Liver (tissue), 9 donors: ENCODE measurements around the gene HEPACAM. TPM values are rescaled to one million over a fixed set of nuclear protein-coding genes. Genes with fewer than 3 reads are reported as not detected.

Source experiments
- DNase-seq: peaks from one replicate; pipeline ENCODE4 v3.0.0-alpha.2; 2017; ENCODE audit warnings: low spot score
- H3K27ac ChIP-seq, 2 donors: one replicate each; pipeline ENCODE4 v1.7.0; 2013; ENCODE audit warnings: inconsistent platforms in 2 of 2, low read length in 2 of 2, control low read depth in 1 of 2, low read depth in 1 of 2, mild to moderate bottlenecking in 1 of 2
- H3K27me3 ChIP-seq, 4 donors: one replicate each; pipeline versions ENCODE4 v1.6.1 to v1.7.0; 2013; ENCODE audit warnings: low read length in 3 of 4, inconsistent platforms in 1 of 4, mild to moderate bottlenecking in 1 of 4, moderate library complexity in 1 of 4; ENCODE audit not compliant: control insufficient read depth in 4 of 4, insufficient read depth in 4 of 4
- H3K36me3 ChIP-seq, 4 donors: one replicate each; pipeline versions ENCODE4 v1.6.1 to v1.7.0; 2013; ENCODE audit warnings: low read length in 3 of 4, mild to moderate bottlenecking in 3 of 4, low read depth in 1 of 4, moderate library complexity in 1 of 4; ENCODE audit not compliant: control insufficient read depth in 4 of 4, insufficient read depth in 3 of 4
- H3K4me1 ChIP-seq, 4 donors: one replicate each; pipeline versions ENCODE4 v1.6.1 to v1.7.0; 2013; ENCODE audit warnings: low read length in 3 of 4, mild to moderate bottlenecking in 3 of 4, moderate library complexity in 1 of 4; ENCODE audit not compliant: control insufficient read depth in 4 of 4, insufficient read depth in 4 of 4
- H3K4me3 ChIP-seq, 3 donors: one replicate each; pipeline versions ENCODE4 v1.6.1 to v1.7.0; 2013; ENCODE audit warnings: low read length in 3 of 3, control low read depth in 1 of 3, low read depth in 1 of 3, mild to moderate bottlenecking in 1 of 3
- H3K9ac ChIP-seq, 2 donors: one replicate each; pipeline ENCODE4 v1.7.0; 2013; ENCODE audit warnings: low read length in 2 of 2, mild to moderate bottlenecking in 2 of 2, moderate library complexity in 2 of 2, control low read depth in 1 of 2, low read depth in 1 of 2
- H3K9me3 ChIP-seq, 4 donors: one replicate each; pipeline versions ENCODE4 v1.6.1 to v1.7.0; 2013; ENCODE audit warnings: low read length in 3 of 4; ENCODE audit not compliant: control insufficient read depth in 4 of 4
- EGR1 ChIP-seq, 2 donors: IDR thresholded peaks; 2 replicates each; pipeline ENCODE4 v1.6.1; 2016 to 2018; ENCODE audit warnings: antibody characterized with exemption in 2 of 2, low read depth in 2 of 2
- FOXA1 ChIP-seq: IDR thresholded peaks from 2 replicates; pipeline ENCODE4 v1.6.1; 2016; ENCODE audit warnings: antibody characterized with exemption
- FOXA2 ChIP-seq: IDR thresholded peaks from 2 replicates; pipeline ENCODE4 v1.6.1; 2016; ENCODE audit warnings: antibody characterized with exemption
- GABPA ChIP-seq, 2 donors: IDR thresholded peaks in 1 of 2; conservative IDR thresholded peaks in 1 of 2; 2 replicates each; pipeline ENCODE4 v1.6.1; 2016; ENCODE audit warnings: antibody characterized with exemption in 2 of 2, mild to moderate bottlenecking in 1 of 2, moderate library complexity in 1 of 2
- HNF4G ChIP-seq: IDR thresholded peaks from 2 replicates; pipeline ENCODE4 v1.6.1; 2016; ENCODE audit warnings: antibody characterized with exemption
- JUND ChIP-seq, 2 donors: IDR thresholded peaks; 2 replicates each; pipeline ENCODE4 v1.6.1; 2016; ENCODE audit warnings: antibody characterized with exemption in 2 of 2
- NR2F2 ChIP-seq: IDR thresholded peaks from 2 replicates; pipeline ENCODE4 v1.6.1; 2016; ENCODE audit warnings: antibody characterized with exemption
- RAD21 ChIP-seq, 2 donors: IDR thresholded peaks; 2 replicates each; pipeline ENCODE4 v1.6.1; 2016; ENCODE audit warnings: antibody characterized with exemption in 2 of 2, mild to moderate bottlenecking in 2 of 2
- RXRA ChIP-seq, 2 donors: IDR thresholded peaks; 2 replicates each; pipeline ENCODE4 v1.6.1; 2017 to 2018; ENCODE audit warnings: antibody characterized with exemption in 2 of 2, mild to moderate bottlenecking in 1 of 2
- SP1 ChIP-seq: IDR thresholded peaks from 2 replicates; pipeline ENCODE4 v1.6.1; 2018; ENCODE audit warnings: antibody characterized with exemption, mild to moderate bottlenecking
- TAF1 ChIP-seq: conservative IDR thresholded peaks from 2 replicates; pipeline ENCODE4 v1.6.1; 2016; ENCODE audit warnings: antibody characterized with exemption, mild to moderate bottlenecking
- YY1 ChIP-seq: IDR thresholded peaks from 2 replicates; pipeline ENCODE4 v1.6.1; 2016; ENCODE audit warnings: antibody characterized with exemption, mild to moderate bottlenecking
- WGBS: extraction: QIAGEN DNeasy Blood & Tissue Kit; methylation state at CpG from one replicate; pipeline ENCODE4 v1.1.7; 2013; 5-methylcytosine and 5-hydroxymethylcytosine counted together
- polyA plus RNA-seq, 2 donors: library from polyadenylated mRNA; stranded (reverse) in 1 of 2; unstranded in 1 of 2; fragments of 200-250 nt in 1 of 2; fragments of >200 nt in 1 of 2; fragmentation: Nextera tagmentation in 1 of 2; extraction: Ambion mirVana in 1 of 2; gene quantifications; one replicate each; pipeline versions ENCODE4 v1.2.1 to v1.2.3, GENCODE V29; 2013 to 2015
- total RNA-seq, 2 donors: library from RNA; depleted of rRNA; stranded (reverse); fragments of >200 nt; gene quantifications; one replicate each; pipeline ENCODE4 v1.2.3, GENCODE V29; 2014
- TF ChIP-seq, protein P1 (sequence below): IDR thresholded peaks from 2 replicates; pipeline ENCODE4 v1.6.1; 2016; ENCODE audit warnings: antibody characterized with exemption
- TF ChIP-seq, protein P2 (sequence below): fragments of 150-350 bp; IDR thresholded peaks from 2 replicates; pipeline ENCODE4 v1.5.1; 2017; ENCODE audit warnings: improper control_type of control experiment, low read depth, low read length; ENCODE audit not compliant: missing input control
- TF ChIP-seq, protein P3 (sequence below): IDR thresholded peaks from 2 replicates; pipeline ENCODE4 v1.6.1; 2016; ENCODE audit warnings: antibody characterized with exemption, mild to moderate bottlenecking
- donor health status: healthy.
- donor health status: healthy.
- donor health status: healthy.
- donor health status: healthy.
- donor health status: healthy.

HEPACAM gene
- total and polyA plus RNA-seq, 4 donors = 0.79 to 7.1 (median 3.3) TPM; not detected in 1

DNA sequence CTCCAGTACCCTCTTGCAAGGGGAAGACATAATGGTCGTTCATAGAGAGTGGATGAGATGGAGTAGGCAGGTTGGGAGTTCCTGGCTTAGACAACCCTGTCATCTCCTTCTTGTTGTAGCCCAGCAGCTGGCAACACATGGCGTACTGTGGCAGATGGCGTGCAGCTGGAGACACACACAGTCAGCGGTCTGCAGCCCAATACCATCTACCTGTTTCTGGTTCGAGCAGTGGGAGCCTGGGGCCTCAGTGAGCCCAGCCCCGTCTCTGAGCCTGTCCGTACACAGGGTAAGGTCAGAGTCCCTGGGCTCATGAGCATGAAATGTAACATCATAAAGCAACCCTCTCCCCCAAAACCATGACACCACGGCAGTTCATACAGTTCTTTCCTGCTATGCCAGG lies 61.9 kb downstream of the HEPACAM start:
- no peaks in the 10 kb centered on the region for H3K36me3 ChIP-seq
- WGBS = 91% methylated on average over 8 of the region's 8 CpGs
- TF ChIP-seq TAF1 = no peak
- no peak for TF ChIP-seq FOXA2
- TF ChIP-seq GABPA (IDR thresholded peaks at IDR 0.05 in 1 of 2, conservative IDR thresholded peaks at IDR 0.05 in 1 of 2) = no peak
- peaks cover 0 to 2% (median 0%) of the 10 kb centered on the region in 4 donors for H3K9me3 ChIP-seq
- H3K27me3 ChIP-seq = peaks cover 0 to 13% (median 5%) of the 10 kb centered on the region in 4 donors
- no peak overlapping the region for H3K27ac ChIP-seq
- no peak overlapping the region for H3K9ac ChIP-seq
- no peak for DNase-seq
- no peak overlapping the region for H3K4me3 ChIP-seq
- H3K4me1 ChIP-seq = peaks cover under 1 to 12% (median 6%) of the 10 kb centered on the region in 4 donors

DNA sequence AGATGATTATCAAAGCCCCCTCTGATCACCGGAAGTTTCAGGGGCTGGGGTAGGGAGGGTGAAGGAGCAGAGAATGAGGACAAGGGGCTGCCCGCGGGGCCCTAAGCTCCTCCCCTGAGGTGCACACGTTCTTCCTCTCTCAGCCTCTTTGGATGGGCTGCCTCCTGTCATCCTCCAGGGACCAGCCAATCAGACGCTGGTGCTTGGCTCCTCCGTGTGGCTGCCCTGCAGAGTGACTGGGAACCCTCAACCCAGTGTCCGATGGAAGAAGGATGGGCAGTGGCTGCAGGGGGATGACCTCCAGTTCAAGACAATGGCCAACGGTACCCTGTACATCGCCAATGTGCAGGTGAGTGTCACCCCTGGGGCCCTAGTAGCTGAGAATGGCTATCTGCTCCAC lies 63.1 kb downstream of the HEPACAM start:
- TF ChIP-seq, protein P1, sequence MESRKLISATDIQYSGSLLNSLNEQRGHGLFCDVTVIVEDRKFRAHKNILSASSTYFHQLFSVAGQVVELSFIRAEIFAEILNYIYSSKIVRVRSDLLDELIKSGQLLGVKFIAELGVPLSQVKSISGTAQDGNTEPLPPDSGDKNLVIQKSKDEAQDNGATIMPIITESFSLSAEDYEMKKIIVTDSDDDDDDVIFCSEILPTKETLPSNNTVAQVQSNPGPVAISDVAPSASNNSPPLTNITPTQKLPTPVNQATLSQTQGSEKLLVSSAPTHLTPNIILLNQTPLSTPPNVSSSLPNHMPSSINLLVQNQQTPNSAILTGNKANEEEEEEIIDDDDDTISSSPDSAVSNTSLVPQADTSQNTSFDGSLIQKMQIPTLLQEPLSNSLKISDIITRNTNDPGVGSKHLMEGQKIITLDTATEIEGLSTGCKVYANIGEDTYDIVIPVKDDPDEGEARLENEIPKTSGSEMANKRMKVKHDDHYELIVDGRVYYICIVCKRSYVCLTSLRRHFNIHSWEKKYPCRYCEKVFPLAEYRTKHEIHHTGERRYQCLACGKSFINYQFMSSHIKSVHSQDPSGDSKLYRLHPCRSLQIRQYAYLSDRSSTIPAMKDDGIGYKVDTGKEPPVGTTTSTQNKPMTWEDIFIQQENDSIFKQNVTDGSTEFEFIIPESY = no peak
- no peak for TF ChIP-seq RXRA (IDR thresholded peaks at IDR 0.05)
- Histone ChIP-seq H3K4me1 (peaks cover 2 to 12% (median 7%) of the 10 kb centered on the region in 4 donors), H3K9me3 (peaks cover 0 to 2% (median 0%) of the 10 kb centered on the region in 4 donors), H3K36me3 (no peaks in the 10 kb centered on the region), H3K27ac (no peak overlapping the region), H3K4me3 (no peak overlapping the region), H3K9ac (no peak overlapping the region), H3K27me3 (peaks cover 0 to 19% (median 11%) of the 10 kb centered on the region in 4 donors)
- WGBS = 27% methylated on average over 9 of the region's 9 CpGs
- DNase-seq = no peak

DNA sequence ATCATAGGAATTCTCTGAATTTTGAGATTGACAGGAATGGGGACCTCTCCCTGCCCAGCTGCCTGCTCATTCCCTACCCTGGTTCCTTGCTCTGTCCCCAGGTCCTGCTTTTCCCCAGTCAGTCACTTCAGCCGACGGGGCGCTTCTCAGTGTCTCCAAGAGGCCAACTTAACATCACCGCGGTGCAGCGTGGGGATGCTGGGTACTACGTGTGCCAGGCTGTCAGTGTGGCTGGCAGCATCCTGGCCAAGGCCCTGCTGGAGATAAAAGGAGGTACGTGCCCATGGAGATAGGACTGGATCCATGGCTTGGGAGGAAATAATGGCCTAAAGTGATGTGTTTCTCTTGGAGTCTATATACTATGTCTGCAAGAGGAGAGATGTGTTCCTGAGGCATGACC lies 63.6 kb downstream of the HEPACAM start:
- no peaks in the 10 kb centered on the region for H3K36me3 ChIP-seq
- no peak for DNase-seq
- TF ChIP-seq, protein P2, sequence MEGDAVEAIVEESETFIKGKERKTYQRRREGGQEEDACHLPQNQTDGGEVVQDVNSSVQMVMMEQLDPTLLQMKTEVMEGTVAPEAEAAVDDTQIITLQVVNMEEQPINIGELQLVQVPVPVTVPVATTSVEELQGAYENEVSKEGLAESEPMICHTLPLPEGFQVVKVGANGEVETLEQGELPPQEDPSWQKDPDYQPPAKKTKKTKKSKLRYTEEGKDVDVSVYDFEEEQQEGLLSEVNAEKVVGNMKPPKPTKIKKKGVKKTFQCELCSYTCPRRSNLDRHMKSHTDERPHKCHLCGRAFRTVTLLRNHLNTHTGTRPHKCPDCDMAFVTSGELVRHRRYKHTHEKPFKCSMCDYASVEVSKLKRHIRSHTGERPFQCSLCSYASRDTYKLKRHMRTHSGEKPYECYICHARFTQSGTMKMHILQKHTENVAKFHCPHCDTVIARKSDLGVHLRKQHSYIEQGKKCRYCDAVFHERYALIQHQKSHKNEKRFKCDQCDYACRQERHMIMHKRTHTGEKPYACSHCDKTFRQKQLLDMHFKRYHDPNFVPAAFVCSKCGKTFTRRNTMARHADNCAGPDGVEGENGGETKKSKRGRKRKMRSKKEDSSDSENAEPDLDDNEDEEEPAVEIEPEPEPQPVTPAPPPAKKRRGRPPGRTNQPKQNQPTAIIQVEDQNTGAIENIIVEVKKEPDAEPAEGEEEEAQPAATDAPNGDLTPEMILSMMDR = no peak
- H3K27me3 ChIP-seq = peaks cover 0 to 21% (median 11%) of the 10 kb centered on the region in 4 donors
- H3K4me3 ChIP-seq = no peak overlapping the region
- H3K27ac ChIP-seq = no peak overlapping the region
- 53% methylated on average over 8 of the region's 8 CpGs for WGBS
- peaks cover 2 to 12% (median 7%) of the 10 kb centered on the region in 4 donors for H3K4me1 ChIP-seq
- peaks cover 0 to 2% (median 0%) of the 10 kb centered on the region in 4 donors for H3K9me3 ChIP-seq
- H3K9ac ChIP-seq = no peak overlapping the region

DNA sequence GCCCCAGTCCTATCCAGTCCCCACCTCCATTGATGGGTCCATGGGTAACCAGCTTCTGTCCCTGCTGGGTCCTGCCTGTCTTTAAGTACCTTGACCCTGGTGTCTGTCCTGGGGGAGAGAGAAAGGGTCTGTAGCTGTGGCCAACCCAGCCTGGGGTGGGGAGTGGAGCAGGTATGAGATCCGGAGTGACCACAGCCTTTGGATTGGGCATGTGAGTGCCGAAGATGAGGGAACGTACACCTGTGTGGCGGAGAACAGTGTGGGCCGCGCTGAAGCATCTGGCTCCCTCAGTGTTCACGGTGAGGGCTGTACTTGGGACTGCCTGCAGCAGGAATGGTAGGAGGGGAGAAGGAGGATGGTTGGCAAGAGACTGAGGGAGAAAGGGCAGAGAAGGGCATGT lies 65.4 kb downstream of the HEPACAM start:
- Histone ChIP-seq H3K9ac (no peak overlapping the region), H3K9me3 (peaks cover 0 to 2% (median 0%) of the 10 kb centered on the region in 4 donors), H3K27me3 (peaks cover under 1 to 30% (median 17%) of the 10 kb centered on the region in 4 donors), H3K36me3 (no peaks in the 10 kb centered on the region), H3K4me3 (no peak overlapping the region), H3K4me1 (peaks cover 2 to 14% (median 8%) of the 10 kb centered on the region in 4 donors), H3K27ac (no peak overlapping the region)
- TF ChIP-seq SP1 = no peak
- TF ChIP-seq TAF1 = no peak
- TF ChIP-seq FOXA1 = no peak
- no peak for TF ChIP-seq GABPA (IDR thresholded peaks at IDR 0.05 in 1 of 2, conservative IDR thresholded peaks at IDR 0.05 in 1 of 2)
- no peak for TF ChIP-seq EGR1 (IDR thresholded peaks at IDR 0.05; ENCODE audit: low read depth in 2 of 2)
- TF ChIP-seq YY1 = no peak
- no peak for TF ChIP-seq NR2F2
- TF ChIP-seq, protein P3, sequence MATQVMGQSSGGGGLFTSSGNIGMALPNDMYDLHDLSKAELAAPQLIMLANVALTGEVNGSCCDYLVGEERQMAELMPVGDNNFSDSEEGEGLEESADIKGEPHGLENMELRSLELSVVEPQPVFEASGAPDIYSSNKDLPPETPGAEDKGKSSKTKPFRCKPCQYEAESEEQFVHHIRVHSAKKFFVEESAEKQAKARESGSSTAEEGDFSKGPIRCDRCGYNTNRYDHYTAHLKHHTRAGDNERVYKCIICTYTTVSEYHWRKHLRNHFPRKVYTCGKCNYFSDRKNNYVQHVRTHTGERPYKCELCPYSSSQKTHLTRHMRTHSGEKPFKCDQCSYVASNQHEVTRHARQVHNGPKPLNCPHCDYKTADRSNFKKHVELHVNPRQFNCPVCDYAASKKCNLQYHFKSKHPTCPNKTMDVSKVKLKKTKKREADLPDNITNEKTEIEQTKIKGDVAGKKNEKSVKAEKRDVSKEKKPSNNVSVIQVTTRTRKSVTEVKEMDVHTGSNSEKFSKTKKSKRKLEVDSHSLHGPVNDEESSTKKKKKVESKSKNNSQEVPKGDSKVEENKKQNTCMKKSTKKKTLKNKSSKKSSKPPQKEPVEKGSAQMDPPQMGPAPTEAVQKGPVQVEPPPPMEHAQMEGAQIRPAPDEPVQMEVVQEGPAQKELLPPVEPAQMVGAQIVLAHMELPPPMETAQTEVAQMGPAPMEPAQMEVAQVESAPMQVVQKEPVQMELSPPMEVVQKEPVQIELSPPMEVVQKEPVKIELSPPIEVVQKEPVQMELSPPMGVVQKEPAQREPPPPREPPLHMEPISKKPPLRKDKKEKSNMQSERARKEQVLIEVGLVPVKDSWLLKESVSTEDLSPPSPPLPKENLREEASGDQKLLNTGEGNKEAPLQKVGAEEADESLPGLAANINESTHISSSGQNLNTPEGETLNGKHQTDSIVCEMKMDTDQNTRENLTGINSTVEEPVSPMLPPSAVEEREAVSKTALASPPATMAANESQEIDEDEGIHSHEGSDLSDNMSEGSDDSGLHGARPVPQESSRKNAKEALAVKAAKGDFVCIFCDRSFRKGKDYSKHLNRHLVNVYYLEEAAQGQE = no peak
- no peak for TF ChIP-seq RAD21 (IDR thresholded peaks at IDR 0.05)
- no peak for TF ChIP-seq HNF4G
- no peak for TF ChIP-seq JUND (IDR thresholded peaks at IDR 0.05)
- WGBS = 55% methylated on average over 7 of the region's 7 CpGs
- DNase-seq = no peak
